Dermis microvascular lymphatic vessel endothelial cell (primary cell): Measurements from ENCODE around the gene FAM222A. TPM values are rescaled to one million over a fixed set of nuclear protein-coding genes. Genes with fewer than 3 reads are reported as not detected.

Experiments used
- DNase-seq, 2 donors: peaks; one replicate each; pipeline versions ENCODE4 v3.0.0 to v3.0.0-alpha.2; 2010; ENCODE audit warnings: low read depth in 2 of 2
- total RNA-seq: library from RNA; depleted of rRNA; stranded (reverse); fragments of >200 nt; gene quantifications from 2 replicates; pipeline ENCODE4 v1.2.1, GENCODE V29; 2014

FAM222A gene
- total RNA-seq, 1 donor from 2014 or later = 0.26 TPM

DNA sequence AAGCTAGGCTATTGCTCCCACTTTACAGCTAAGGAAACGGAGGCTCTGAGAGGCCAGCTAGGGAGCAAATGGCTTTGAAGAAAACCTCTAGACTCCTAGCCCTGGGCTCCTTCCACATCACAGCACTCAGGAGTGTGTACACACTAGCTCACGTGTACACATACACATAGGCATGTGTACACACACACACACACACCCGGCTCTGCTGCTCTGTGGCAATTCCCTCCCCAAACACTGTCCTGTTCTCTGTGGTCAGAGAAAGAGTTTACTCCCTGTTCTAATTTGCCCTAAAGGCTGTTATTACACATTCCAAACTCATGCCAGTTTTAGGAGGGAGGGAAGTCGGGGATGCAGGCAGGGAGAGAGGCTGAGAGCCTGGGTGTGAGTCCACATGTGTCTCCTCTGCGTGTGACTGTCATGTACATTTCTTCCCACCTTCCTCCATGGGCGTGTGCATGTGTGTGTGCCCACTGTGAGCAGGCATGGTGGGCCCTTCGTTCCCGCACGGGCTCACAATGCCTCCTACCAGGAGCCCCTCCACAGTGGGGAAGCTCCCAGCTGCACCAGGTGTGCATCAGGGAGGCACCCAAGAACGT, 105.4 kb downstream of the FAM222A start:
- DNase-seq = no peak

Other genes starting within 250 kb of the FAM222A start
- gene KCTD10, start 236.5 kb upstream of the FAM222A start, total RNA-seq = 74.5 and 95.6 TPM in 2 replicates
- gene UBE3B, start 236.2 kb upstream of the FAM222A start, total RNA-seq = 23.0 and 29.0 TPM in 2 replicates
- 19.2 and 33.1 TPM in 2 replicates for gene MMAB, start 140.3 kb upstream of the FAM222A start, total RNA-seq
- gene MVK, start 140.0 kb upstream of the FAM222A start, total RNA-seq = 11.9 and 17.5 TPM in 2 replicates
- gene TRPV4, start 119.6 kb downstream of the FAM222A start, total RNA-seq = 1.4 and 2.4 TPM in 2 replicates
- 45.6 and 45.9 TPM in 2 replicates for gene GLTP, start 166.7 kb downstream of the FAM222A start, total RNA-seq
- 5.2 and 5.4 TPM in 2 replicates for gene TCHP, start 186.4 kb downstream of the FAM222A start, total RNA-seq